PC-9 (cell line): ENCODE results near the gene POLR1D. TPM values are rescaled to one million over a fixed set of nuclear protein-coding genes. Genes with fewer than 3 reads are reported as not detected.

ENCODE experiments used
- BruUV-seq: library from RNA; stranded (reverse); fragments of 400-500 nt; replicated peaks from 2 replicates; lab custom pipeline; 2021; lab: Mats Ljungman, UMichigan
- CTCF ChIA-PET: fragments of 300-600 bp; sonication (Branson Sonifier 250); formaldehyde crosslinking; loops from one replicate; lab custom pipeline; 2022; ENCODE audit warnings: antibody characterized with exemption; lab: Charles Lee
- POLR2A ChIA-PET: fragments of 300-600 bp; sonication (Branson Sonifier 250); formaldehyde crosslinking; loops from one replicate; lab custom pipeline; 2022; ENCODE audit warnings: antibody characterized with exemption; ENCODE audit not compliant: unreplicated experiment; lab: Charles Lee
- DNase-seq, 2 experiments: peaks; one replicate each; pipeline versions ENCODE4 v3.0.0 to v3.0.0-alpha.2; 2015 to 2022; ENCODE audit warnings: mixed read lengths in 1 of 2
- H2AFZ ChIP-seq: fragments of 200-600 bp; sonication (generic); 2 replicates; pipeline ENCODE4 v1.8.1; 2017; ENCODE audit warnings: antibody characterized with exemption
- H3F3A ChIP-seq: fragments of 200-600 bp; sonication (generic); 2 replicates; pipeline ENCODE4 v1.8.1; 2017; ENCODE audit warnings: antibody characterized with exemption, mild to moderate bottlenecking, low read depth; ENCODE audit not compliant: insufficient read depth
- H3K27ac ChIP-seq: fragments of 200-600 bp; sonication (generic); 2 replicates; pipeline ENCODE4 v1.6.1; 2016; ENCODE audit warnings: mixed run types
- H3K27me3 ChIP-seq: fragments of 200-600 bp; sonication (generic); 2 replicates; pipeline ENCODE4 v1.6.1; 2016; ENCODE audit warnings: low read depth, mixed run types; ENCODE audit not compliant: insufficient read depth
- H3K36me3 ChIP-seq: fragments of 200-600 bp; sonication (generic); 2 replicates; pipeline ENCODE4 v1.6.1; 2016; ENCODE audit warnings: low read depth, mixed run types
- H3K4me1 ChIP-seq: fragments of 200-600 bp; sonication (generic); replicated peaks from 2 replicates; pipeline ENCODE4 v1.6.1; 2016; ENCODE audit warnings: mixed run types; ENCODE audit not compliant: insufficient read depth
- H3K4me2 ChIP-seq: fragments of 200-600 bp; sonication (generic); 2 replicates; pipeline ENCODE4 v1.6.1; 2017; ENCODE audit warnings: mixed run types
- H3K4me3 ChIP-seq: fragments of 200-600 bp; sonication (generic); 2 replicates; pipeline ENCODE4 v1.6.1; 2016; ENCODE audit warnings: mixed run types
- H3K79me2 ChIP-seq: fragments of 200-600 bp; sonication (generic); 2 replicates; pipeline ENCODE4 v1.6.1; 2017; ENCODE audit warnings: low read depth, mixed run types
- H3K9me2 ChIP-seq: fragments of 200-600 bp; sonication (generic); 2 replicates; pipeline ENCODE4 v1.8.1; 2017; ENCODE audit warnings: mild to moderate bottlenecking; ENCODE audit not compliant: insufficient read depth
- H3K9me3 ChIP-seq: fragments of 200-600 bp; sonication (generic); 2 replicates; pipeline ENCODE4 v1.8.1; 2016; ENCODE audit warnings: low read depth; ENCODE audit not compliant: insufficient read depth
- H4K20me1 ChIP-seq: fragments of 200-600 bp; sonication (generic); 2 replicates; pipeline ENCODE4 v1.8.1; 2017; ENCODE audit not compliant: insufficient read depth
- EZH2 ChIP-seq: fragments of 200-600 bp; sonication (generic); IDR thresholded peaks from 2 replicates; pipeline ENCODE4 v1.8.0; 2017; ENCODE audit warnings: antibody characterized with exemption, low read depth
- intact Hi-C: fragments of 100-400 bp; cut with micrococcal nuclease; formaldehyde crosslinking; loops from one replicate; pipeline ENCODE4 v1.10.0; 2022; ENCODE audit not compliant: unreplicated experiment
- total RNA-seq: library from RNA; stranded (reverse); gene quantifications from 2 replicates; pipeline ENCODE4 v1.2.3, GENCODE V29; 2021
- TF ChIP-seq, protein P1 (sequence below): fragments of 200-600 bp; sonication (generic); conservative IDR thresholded peaks from 2 replicates; pipeline ENCODE4 v1.6.1; 2017; ENCODE audit warnings: mixed run types, antibody characterized with exemption, mild to moderate bottlenecking, moderate library complexity

Gene POLR1D
- total RNA-seq, 1 experiment from 2014 or later = 119 TPM

DNA sequence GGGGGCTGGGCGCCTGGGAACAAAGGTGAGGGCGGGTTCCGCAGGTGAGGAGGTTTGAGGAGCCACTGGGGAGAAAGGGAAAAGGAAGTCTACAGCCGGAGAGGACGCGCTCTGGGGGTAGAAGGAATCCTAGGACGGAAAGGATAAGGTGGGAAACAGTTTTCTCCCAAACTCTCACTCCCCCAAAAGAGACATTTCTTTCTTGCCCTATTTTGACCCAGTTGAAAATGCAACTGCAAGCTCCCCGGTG is 651 bp upstream of the POLR1D start:
- H3K27me3 ChIP-seq = no peaks in the 10 kb centered on the region
- no peaks in the 10 kb centered on the region for H3K9me3 ChIP-seq
- peaks cover 16% of the 10 kb centered on the region for H3F3A ChIP-seq
- peak overlapping the region; percentile 79 for H3K4me2 ChIP-seq
- H3K4me1 ChIP-seq = peaks cover 42% of the 10 kb centered on the region
- H3K79me2 ChIP-seq = peaks cover 83% of the 10 kb centered on the region
- DNase-seq = no peak
- TF ChIP-seq, protein P1, sequence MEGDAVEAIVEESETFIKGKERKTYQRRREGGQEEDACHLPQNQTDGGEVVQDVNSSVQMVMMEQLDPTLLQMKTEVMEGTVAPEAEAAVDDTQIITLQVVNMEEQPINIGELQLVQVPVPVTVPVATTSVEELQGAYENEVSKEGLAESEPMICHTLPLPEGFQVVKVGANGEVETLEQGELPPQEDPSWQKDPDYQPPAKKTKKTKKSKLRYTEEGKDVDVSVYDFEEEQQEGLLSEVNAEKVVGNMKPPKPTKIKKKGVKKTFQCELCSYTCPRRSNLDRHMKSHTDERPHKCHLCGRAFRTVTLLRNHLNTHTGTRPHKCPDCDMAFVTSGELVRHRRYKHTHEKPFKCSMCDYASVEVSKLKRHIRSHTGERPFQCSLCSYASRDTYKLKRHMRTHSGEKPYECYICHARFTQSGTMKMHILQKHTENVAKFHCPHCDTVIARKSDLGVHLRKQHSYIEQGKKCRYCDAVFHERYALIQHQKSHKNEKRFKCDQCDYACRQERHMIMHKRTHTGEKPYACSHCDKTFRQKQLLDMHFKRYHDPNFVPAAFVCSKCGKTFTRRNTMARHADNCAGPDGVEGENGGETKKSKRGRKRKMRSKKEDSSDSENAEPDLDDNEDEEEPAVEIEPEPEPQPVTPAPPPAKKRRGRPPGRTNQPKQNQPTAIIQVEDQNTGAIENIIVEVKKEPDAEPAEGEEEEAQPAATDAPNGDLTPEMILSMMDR = no peak
- no peak for TF ChIP-seq EZH2
- POLR2A ChIA-PET = interaction anchor here (0.6 to 1.6 kb wide), 4 partner anchors 21 to 638 kb away, joined by 3 to 9 read pairs (median 6); no protein-coding TSS in a partner anchor
- peaks cover 11% of the 10 kb centered on the region for H4K20me1 ChIP-seq
- CTCF ChIA-PET = no interaction called here
- H3K4me3 ChIP-seq = peak overlapping the region; percentile 100
- TSS peak; percentile 15 for BruUV-seq
- peaks cover 23% of the 10 kb centered on the region; the same call in 1 of the 2 replicates for H3K36me3 ChIP-seq
- H3K27ac ChIP-seq = peak overlapping the region; percentile 98
- H3K9me2 ChIP-seq = no peaks in the 10 kb centered on the region
- intact Hi-C loops = loop anchor here (1.0 to 2.0 kb wide), 2 partner anchors 20 to 171 kb away; partner anchors contain the start of gene MTIF3
- peak overlapping the region; percentile 96 for H2AFZ ChIP-seq

DNA sequence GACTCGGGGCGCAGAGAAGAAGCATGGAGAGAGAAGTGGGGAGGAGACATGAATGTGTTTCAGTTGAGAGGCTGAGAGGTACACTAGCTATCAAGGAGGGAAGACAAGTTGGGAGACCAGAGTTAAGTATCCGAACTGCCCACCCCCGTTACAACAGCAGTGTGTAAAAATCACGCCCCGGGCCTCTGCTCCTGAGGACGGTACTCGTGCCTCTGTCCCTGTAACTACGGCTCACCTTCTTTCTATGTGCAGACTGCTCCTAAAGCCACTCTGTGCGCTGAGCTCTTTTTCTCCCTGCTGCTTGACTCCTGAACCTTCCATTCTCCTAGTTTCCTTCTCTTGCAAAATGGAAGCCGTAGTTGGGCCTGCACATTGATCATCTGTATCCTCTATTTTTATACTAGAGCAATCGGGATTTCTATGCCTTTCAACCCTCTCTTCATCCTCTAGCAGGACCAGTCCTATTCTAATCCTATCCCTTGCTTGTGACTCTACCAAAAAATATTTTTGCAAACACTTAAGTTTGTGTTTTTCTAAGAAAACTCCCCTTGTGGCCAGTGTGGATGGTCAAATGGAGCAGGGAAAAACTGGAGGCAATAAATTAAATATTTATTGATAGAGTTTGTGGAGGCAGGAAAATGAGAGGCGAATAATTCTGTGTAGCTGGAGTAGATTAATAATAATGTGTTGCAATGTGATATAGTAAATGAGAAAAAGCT is 569 bp downstream of the POLR1D start:
- H3K4me3 ChIP-seq = peak overlapping the region; percentile 100
- H3K9me2 ChIP-seq = no peaks in the 10 kb centered on the region
- H3K4me2 ChIP-seq = peak overlapping the region; percentile 79
- no peaks in the 10 kb centered on the region for H3K9me3 ChIP-seq
- H3K36me3 ChIP-seq = peaks cover 35% of the 10 kb centered on the region; the same call in 1 of the 2 replicates
- peak overlapping the region; percentile 98 for H3K27ac ChIP-seq
- peak overlapping the region; percentile 98 for H2AFZ ChIP-seq
- no peak for DNase-seq
- ChIA-PET POLR2A (no interaction called here), CTCF (no interaction called here)
- TF ChIP-seq, protein P1 = peak; percentile 49
- no peak for TF ChIP-seq EZH2
- H3K79me2 ChIP-seq = peaks cover 83% of the 10 kb centered on the region
- H3K4me1 ChIP-seq = peaks cover 39% of the 10 kb centered on the region
- BruUV-seq = no TSS peak
- H3K27me3 ChIP-seq = no peaks in the 10 kb centered on the region
- peaks cover 11% of the 10 kb centered on the region for H4K20me1 ChIP-seq
- H3F3A ChIP-seq = peaks cover 16% of the 10 kb centered on the region
- intact Hi-C loops = no loop called here

DNA sequence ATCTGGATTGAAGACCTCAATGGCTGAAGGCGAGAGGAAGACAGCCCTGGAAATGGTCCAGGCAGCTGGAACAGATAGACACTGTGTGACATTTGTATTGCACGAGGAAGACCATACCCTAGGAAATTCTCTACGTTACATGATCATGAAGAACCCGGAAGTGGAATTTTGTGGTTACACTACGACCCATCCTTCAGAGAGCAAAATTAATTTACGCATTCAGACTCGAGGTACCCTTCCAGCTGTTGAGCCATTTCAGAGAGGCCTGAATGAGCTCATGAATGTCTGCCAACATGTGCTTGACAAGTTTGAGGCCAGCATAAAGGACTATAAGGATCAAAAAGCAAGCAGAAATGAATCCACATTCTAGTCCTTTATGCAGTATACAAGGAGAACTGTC is 1.2 kb downstream of the POLR1D start:
- H4K20me1 ChIP-seq = peaks cover 11% of the 10 kb centered on the region
- H3K27me3 ChIP-seq = no peaks in the 10 kb centered on the region
- intact Hi-C loops = no loop called here
- H3K4me2 ChIP-seq = peak overlapping the region; percentile 79
- no peak for DNase-seq
- no peaks in the 10 kb centered on the region for H3K9me2 ChIP-seq
- peak overlapping the region; percentile 100 for H3K4me3 ChIP-seq
- peaks cover 82% of the 10 kb centered on the region for H3K79me2 ChIP-seq
- CTCF ChIA-PET = no interaction called here
- H3K9me3 ChIP-seq = no peaks in the 10 kb centered on the region
- H3K4me1 ChIP-seq = peaks cover 33% of the 10 kb centered on the region
- TF ChIP-seq EZH2 = no peak
- TF ChIP-seq, protein P1 = no peak
- H3K36me3 ChIP-seq = peaks cover 35% of the 10 kb centered on the region; the same call in 1 of the 2 replicates
- BruUV-seq = TSS peak; percentile 49
- POLR2A ChIA-PET = interaction anchor here (0.7 kb wide), 1 partner anchor 209 kb away, joined by 3 read pairs; no protein-coding TSS in a partner anchor
- no peak overlapping the region for H3K27ac ChIP-seq
- no peak overlapping the region for H2AFZ ChIP-seq
- H3F3A ChIP-seq = peaks cover 19% of the 10 kb centered on the region
